Right lobe of liver (tissue), 6 donors: ENCODE data around the gene VPS11. TPM values are rescaled to one million over a fixed set of nuclear protein-coding genes. Genes with fewer than 3 reads are reported as not detected.
A peak's percentile ranks its signal among the peaks of the same experiment; 100 is the strongest.

ENCODE experiments used
- ATAC-seq, 4 donors: fragments of 200-7000 bp; cut with Tn5 transposase; one replicate each; pipeline ENCODE4 v1.9.1; 2020; ENCODE audit warnings: mild to moderate bottlenecking in 4 of 4, moderate library complexity in 4 of 4
- DNase-seq, 3 donors: peaks; one replicate each; pipeline ENCODE4 v3.0.0-alpha.2; 2020
- H3K27ac ChIP-seq, 3 donors: fragments of 200-600 bp; one replicate each; pipeline ENCODE4 v1.8.0; 2022
- H3K27me3 ChIP-seq, 2 donors: fragments of 200-600 bp; one replicate each; pipeline ENCODE4 v1.8.0; 2022
- H3K36me3 ChIP-seq, 4 donors: fragments of 200-600 bp; sonication (generic) in 1 of 4; one replicate each; pipeline versions ENCODE4 v1.5.1 to v1.8.0; 2017 to 2022; ENCODE audit warnings: control low read depth in 1 of 4
- H3K4me1 ChIP-seq, 4 donors: fragments of 200-600 bp; sonication (generic) in 1 of 4; one replicate each; pipeline versions ENCODE4 v1.5.1 to v1.8.0; 2017 to 2022; ENCODE audit warnings: control low read depth in 1 of 4
- H3K4me3 ChIP-seq, 3 donors: fragments of 200-600 bp; one replicate each; pipeline ENCODE4 v1.8.0; 2022
- H3K9me3 ChIP-seq, 4 donors: fragments of 200-600 bp; sonication (generic) in 1 of 4; one replicate each; pipeline versions ENCODE4 v1.5.1 to v1.8.0; 2017 to 2022; ENCODE audit warnings: control low read depth in 1 of 4
- CTCF ChIP-seq, 4 donors: fragments of 200-600 bp in 3 of 4; fragments of 450-650 bp in 1 of 4; IDR thresholded peaks; one replicate each; pipeline versions ENCODE4 v1.5.1 to v1.8.0; 2016 to 2022; ENCODE audit warnings: antibody characterized with exemption in 4 of 4, mild to moderate bottlenecking in 2 of 4
- POLR2A ChIP-seq: fragments of 450-650 bp; IDR thresholded peaks from one replicate; pipeline ENCODE4 v1.6.1; 2017; ENCODE audit warnings: antibody characterized with exemption, mild to moderate bottlenecking
- WGBS: methylation state at CpG from one replicate; pipeline ENCODE4 v1.1.6; 2018; ENCODE audit warnings: low coverage, low lambda C conversion rate; ENCODE audit not compliant: insufficient coverage; ENCODE audit errors: missing lambda C conversion rate; 5-methylcytosine and 5-hydroxymethylcytosine counted together
- intact Hi-C, 2 donors: fragments of 100-400 bp; cut with DNase I; formaldehyde crosslinking; loops; one replicate each; pipeline versions ENCODE4 v1.11.2 to v1.14.1; 2022
- total RNA-seq, 6 experiments: library from RNA; depleted of rRNA in 2 of 6; stranded (reverse); fragments of >200 nt in 2 of 6; fragmentation: NEBNext Ultra II Directional in 3 of 6; extraction: Animal tissue kit (Norgen Biotek cat#: 25700) in 3 of 6; gene quantifications; one replicate each; pipeline versions ENCODE4 v1.1.0 to v1.2.4, GENCODE V29; 2016 to 2023
- donor health status: DM: no; HTN: yes; CAD: no.
- donor health status: DM: no; HTN: no; CAD: no.
- donor health status: DM: no; HTN: no; CAD: no.
- donor health status: DM: no; HTN: yes; CAD: no.
- donor health status: DM: no; HTN: yes; CAD: no.

The VPS11 gene
- total RNA-seq, 6 experiments from 2014 or later = 8.5 to 18.3 (median 11.3) TPM

GRCh38 chr11:119052163-119052814, 15.3 kb upstream of the VPS11 start:
- 95% methylated on average over 18 of the region's 23 CpGs for WGBS
- Histone ChIP-seq H3K4me1 (peaks cover 0 to 12% (median 0%) of the 10 kb centered on the region in 4 donors), H3K36me3 (peaks cover 21 to 79% (median 54%) of the 10 kb centered on the region in 4 donors), H3K27me3 (no peaks in the 10 kb centered on the region), H3K4me3 (no peak overlapping the region), H3K27ac (no peak overlapping the region), H3K9me3 (no peaks in the 10 kb centered on the region)
- ATAC-seq (no peak), DNase-seq (no peak)
- intact Hi-C loops = no loop called here
- no peak for TF ChIP-seq CTCF (IDR thresholded peaks at IDR 0.05)
- TF ChIP-seq POLR2A = no peak

GRCh38 chr11:119054418-119054817, 13.2 kb upstream of the VPS11 start:
- Histone ChIP-seq H3K4me3 (no peak overlapping the region), H3K27ac (no peak overlapping the region), H3K4me1 (peaks cover 0 to 19% (median 3%) of the 10 kb centered on the region in 4 donors), H3K9me3 (no peaks in the 10 kb centered on the region), H3K36me3 (peaks cover 12 to 57% (median 40%) of the 10 kb centered on the region in 4 donors), H3K27me3 (no peaks in the 10 kb centered on the region)
- TF ChIP-seq CTCF (IDR thresholded peaks at IDR 0.05) = no peak
- TF ChIP-seq POLR2A = no peak
- 70% methylated on average over 2 of the region's 10 CpGs for WGBS
- ATAC-seq = no peak
- intact Hi-C loops = no loop called here
- DNase-seq = no peak

- TF ChIP-seq POLR2A (no peak), CTCF (IDR thresholded peaks at IDR 0.05) (no peak)
- no peak for ATAC-seq
- Histone ChIP-seq H3K9me3 (no peaks in the 10 kb centered on the region), H3K27ac (no peak overlapping the region), H3K27me3 (no peaks in the 10 kb centered on the region), H3K36me3 (peaks cover 10 to 43% (median 28%) of the 10 kb centered on the region in 4 donors), H3K4me1 (peaks cover 0 to 19% (median 3%) of the 10 kb centered on the region in 4 donors), H3K4me3 (peak overlapping the region; percentile 95 to 99 (median 98))
- intact Hi-C loops = no loop called here
- WGBS = 17% methylated on average over 5 of the region's 6 CpGs
- DNase-seq = no peak
Measured at GRCh38 chr11:119055901-119056300, 11.7 kb upstream of the VPS11 start.

- peak overlapping the region; percentile 47 to 83 (median 58) for H3K27ac ChIP-seq
- 0% methylated on average over 10 of the region's 48 CpGs for WGBS
- peak in 2 of 4 donors; percentile 0 to 1 for ATAC-seq
- intact Hi-C loops = no loop called here
- H3K27me3 ChIP-seq = no peaks in the 10 kb centered on the region
- peak overlapping the region; percentile 95 to 99 (median 98) for H3K4me3 ChIP-seq
- peaks cover 10 to 37% (median 25%) of the 10 kb centered on the region in 4 donors for H3K36me3 ChIP-seq
- H3K9me3 ChIP-seq = no peaks in the 10 kb centered on the region
- TF ChIP-seq POLR2A (no peak), CTCF (IDR thresholded peaks at IDR 0.05) (no peak)
- DNase-seq = peak in 2 of 3 donors; percentile 50 to 63
- H3K4me1 ChIP-seq = peaks cover 0 to 19% (median 3%) of the 10 kb centered on the region in 4 donors
Measured at GRCh38 chr11:119056421-119056999, 11.1 kb upstream of the VPS11 start.
